Adrenal gland (tissue), 5 donors: ENCODE results near the gene ADCK1.

Experiments used
- POLR2A ChIP-seq, 2 donors: fragments of 450-650 bp; IDR thresholded peaks; one replicate each; pipeline ENCODE4 v1.6.1; 2017; ENCODE audit warnings: antibody characterized with exemption in 2 of 2, mild to moderate bottlenecking in 2 of 2, moderate library complexity in 1 of 2
- TF ChIP-seq, protein P1 (sequence below), 6 experiments: fragments of 450-650 bp in 4 of 6; fragments of 200-600 bp in 2 of 6; sonication (generic) in 1 of 6; IDR thresholded peaks; 1 replicate in 5 of 6; 2 replicates in 1 of 6; pipeline versions ENCODE4 v1.5.1 to v1.8.0; 2016 to 2021; ENCODE audit warnings: antibody characterized with exemption in 6 of 6, mild to moderate bottlenecking in 2 of 6, moderate library complexity in 1 of 6
- donor health status: DM: no; HTN: no; CAD: no.

DNA sequence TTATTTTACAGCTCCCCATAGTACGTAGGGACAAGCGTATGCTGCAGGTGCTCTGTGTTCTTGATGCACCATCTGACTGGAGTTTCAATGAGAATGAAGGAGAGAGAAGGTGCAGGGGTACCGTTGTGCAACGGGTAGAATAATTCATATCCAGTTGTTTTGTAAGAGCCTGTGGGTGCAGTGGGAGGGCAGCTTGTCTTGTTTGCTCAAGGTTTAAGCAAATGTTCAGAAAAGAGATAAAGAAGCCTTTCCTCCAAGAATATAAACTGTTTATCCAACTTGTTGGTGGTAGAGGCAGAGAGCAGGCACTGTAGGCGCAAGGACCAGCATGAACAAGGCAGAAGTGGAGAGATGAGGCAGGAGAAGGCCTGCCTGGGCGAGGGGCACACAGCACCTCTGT is 64.2 kb downstream of the ADCK1 start:
- no peak for TF ChIP-seq POLR2A (IDR thresholded peaks at IDR 0.05)
- TF ChIP-seq, protein P1, sequence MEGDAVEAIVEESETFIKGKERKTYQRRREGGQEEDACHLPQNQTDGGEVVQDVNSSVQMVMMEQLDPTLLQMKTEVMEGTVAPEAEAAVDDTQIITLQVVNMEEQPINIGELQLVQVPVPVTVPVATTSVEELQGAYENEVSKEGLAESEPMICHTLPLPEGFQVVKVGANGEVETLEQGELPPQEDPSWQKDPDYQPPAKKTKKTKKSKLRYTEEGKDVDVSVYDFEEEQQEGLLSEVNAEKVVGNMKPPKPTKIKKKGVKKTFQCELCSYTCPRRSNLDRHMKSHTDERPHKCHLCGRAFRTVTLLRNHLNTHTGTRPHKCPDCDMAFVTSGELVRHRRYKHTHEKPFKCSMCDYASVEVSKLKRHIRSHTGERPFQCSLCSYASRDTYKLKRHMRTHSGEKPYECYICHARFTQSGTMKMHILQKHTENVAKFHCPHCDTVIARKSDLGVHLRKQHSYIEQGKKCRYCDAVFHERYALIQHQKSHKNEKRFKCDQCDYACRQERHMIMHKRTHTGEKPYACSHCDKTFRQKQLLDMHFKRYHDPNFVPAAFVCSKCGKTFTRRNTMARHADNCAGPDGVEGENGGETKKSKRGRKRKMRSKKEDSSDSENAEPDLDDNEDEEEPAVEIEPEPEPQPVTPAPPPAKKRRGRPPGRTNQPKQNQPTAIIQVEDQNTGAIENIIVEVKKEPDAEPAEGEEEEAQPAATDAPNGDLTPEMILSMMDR (IDR thresholded peaks at IDR 0.05), result no peak
